HepG2 (cell line): ENCODE data around the gene SLC22A14. TPM values are rescaled to one million over a fixed set of nuclear protein-coding genes. Genes with fewer than 3 reads are reported as not detected.

Experiments
- CBX1 ChIP-seq: IDR thresholded peaks from one replicate; pipeline ENCODE4 v1.6.1; 2016; ENCODE audit warnings: antibody characterized with exemption, low read depth
- FOSL1 ChIP-seq: sonication (generic); formaldehyde crosslinking; IDR thresholded peaks from 2 replicates; pipeline ENCODE4 v1.9.0; 2021; ENCODE audit warnings: missing genetic modification reagents, borderline replicate concordance
- HOXA9 ChIP-seq: sonication (generic); formaldehyde crosslinking; IDR thresholded peaks from 2 replicates; pipeline ENCODE4 v1.8.1; 2022; ENCODE audit warnings: missing genetic modification reagents, mild to moderate bottlenecking, moderate library complexity, borderline replicate concordance
- NFKBIZ ChIP-seq: IDR thresholded peaks from 2 replicates; pipeline ENCODE4 v1.6.1; 2018; ENCODE audit warnings: missing genetic modification reagents, missing compliant biosample characterization
- NFYC ChIP-seq: IDR thresholded peaks from 2 replicates; pipeline ENCODE4 v1.6.1; 2016; ENCODE audit warnings: missing genetic modification reagents, missing compliant biosample characterization
- NR2C2 ChIP-seq: sonication (generic); formaldehyde crosslinking; IDR thresholded peaks from 2 replicates; pipeline ENCODE4 v1.4.0; 2020; ENCODE audit warnings: missing genetic modification reagents, mild to moderate bottlenecking, moderate library complexity, borderline replicate concordance
- POLR2G ChIP-seq: fragments of 200-400 bp; formaldehyde crosslinking; IDR thresholded peaks from 2 replicates; pipeline ENCODE4 v1.6.1; 2018; ENCODE audit warnings: mild to moderate bottlenecking, low read depth, low read length, moderate library complexity
- REST ChIP-seq, 2 experiments: IDR thresholded peaks; 2 replicates each; pipeline ENCODE4 v1.6.1; 2011 to 2012; ENCODE audit warnings: low read length in 2 of 2, borderline replicate concordance in 1 of 2, low read depth in 1 of 2, mild to moderate bottlenecking in 1 of 2, moderate library complexity in 1 of 2
- REXO4 ChIP-seq: sonication (generic); formaldehyde crosslinking; IDR thresholded peaks from 2 replicates; pipeline ENCODE4 v1.8.0; 2022; ENCODE audit warnings: missing genetic modification reagents, mild to moderate bottlenecking, borderline replicate concordance
- U2AF2 ChIP-seq: fragments of 200-400 bp; formaldehyde crosslinking; IDR thresholded peaks from 2 replicates; pipeline ENCODE4 v1.6.1; 2017; ENCODE audit warnings: low read depth, mild to moderate bottlenecking, low read length
- ZNF253 ChIP-seq: sonication (generic); formaldehyde crosslinking; IDR thresholded peaks from 2 replicates; pipeline ENCODE4 v1.8.0; 2022; ENCODE audit warnings: mild to moderate bottlenecking, missing genetic modification reagents, borderline replicate concordance
- ZNF292 ChIP-seq: sonication (generic); formaldehyde crosslinking; IDR thresholded peaks from 2 replicates; pipeline ENCODE4 v1.8.1; 2022; ENCODE audit warnings: mild to moderate bottlenecking, low read depth, missing genetic modification reagents, borderline replicate concordance
- ZNF343 ChIP-seq: sonication (generic); formaldehyde crosslinking; IDR thresholded peaks from 2 replicates; pipeline ENCODE4 v1.4.0; 2020; ENCODE audit warnings: mild to moderate bottlenecking, missing genetic modification reagents
- ZNF503 ChIP-seq: sonication (generic); formaldehyde crosslinking; IDR thresholded peaks from 2 replicates; pipeline ENCODE4 v1.4.0; 2020; ENCODE audit warnings: missing genetic modification reagents
- ZNF616 ChIP-seq: sonication (generic); formaldehyde crosslinking; IDR thresholded peaks from 2 replicates; pipeline ENCODE4 v1.5.0; 2020; ENCODE audit warnings: low read depth, mild to moderate bottlenecking, missing genetic modification reagents
- ZNF678 ChIP-seq: sonication (generic); formaldehyde crosslinking; IDR thresholded peaks from 2 replicates; pipeline ENCODE4 v1.4.0; 2020; ENCODE audit warnings: mild to moderate bottlenecking, missing genetic modification reagents
- ZNF816 ChIP-seq: sonication (generic); formaldehyde crosslinking; IDR thresholded peaks from 2 replicates; pipeline ENCODE4 v1.8.0; 2022; ENCODE audit warnings: missing genetic modification reagents, mild to moderate bottlenecking, borderline replicate concordance
- polyA plus RNA-seq, 8 experiments: library from polyadenylated mRNA; depleted of rRNA in 3 of 8; stranded (reverse) in 7 of 8; unstranded in 1 of 8; fragments of >200 nt; fragmentation: Illumina TruSeq in 4 of 8; extraction: Trizol in 4 of 8; gene quantifications; 2 replicates each; pipeline versions ENCODE4 v1.2.1 to v1.2.3, GENCODE V29; 2011 to 2016; ENCODE audit warnings: low read depth in 4 of 8, missing spikeins in 1 of 8, mixed read lengths in 1 of 8; ENCODE audit not compliant: insufficient read depth in 1 of 8
- total RNA-seq, 5 experiments: library from RNA; depleted of rRNA; stranded (reverse); fragments of >200 nt; fragmentation: Illumina TruSeq; extraction: Trizol; gene quantifications; 2 replicates each; pipeline ENCODE4 v1.2.3, GENCODE V29; 2016; ENCODE audit warnings: low read depth in 1 of 5

SLC22A14 gene
- total and polyA plus RNA-seq, 2 of the 13 experiments (the other 11 are each of a cell fraction or from before 2014, with no cell fraction given) = 0.03 TPM; not detected in 1

- no peak; a peak in 1 of 4 replicates for TF ChIP-seq REST (IDR thresholded peaks at IDR 0.05; ENCODE audit: borderline replicate concordance in 1 of 2, low read depth in 1 of 2, low read length in 2 of 2)
- no peak for TF ChIP-seq ZNF292 (CRISPR knock-in tag)
- peak; percentile 60; the same call in 1 of the 2 replicates for TF ChIP-seq ZNF343
- TF ChIP-seq POLR2G = peak; percentile 79
- TF ChIP-seq HOXA9 (CRISPR knock-in tag) = peak; percentile 77
- TF ChIP-seq REXO4 (CRISPR knock-in tag) = 0 out of 2 replicates have a peak, but pooled peaks have one; percentile 11
- TF ChIP-seq CBX1 = peak; percentile 42
- 0 out of 2 replicates have a peak, but pooled peaks have one; percentile 77 for TF ChIP-seq U2AF2
- peak; percentile 71; the same call in 1 of the 2 replicates for TF ChIP-seq ZNF503 (CRISPR knock-in tag)
- TF ChIP-seq FOSL1 = no peak
- 0 out of 2 replicates have a peak, but pooled peaks have one; percentile 64 for TF ChIP-seq NFKBIZ (CRISPR knock-in tag)
- TF ChIP-seq NFYC (CRISPR knock-in tag) = no peak; the same call in 1 of the 2 replicates
- peak; percentile 84; the same call in 1 of the 2 replicates for TF ChIP-seq ZNF816 (CRISPR knock-in tag)
- TF ChIP-seq ZNF616 = peak; percentile 87
- TF ChIP-seq NR2C2 = peak; percentile 62; the same call in 1 of the 2 replicates
- TF ChIP-seq ZNF253 = no peak
- TF ChIP-seq ZNF678 (CRISPR knock-in tag) = peak; percentile 61
Measured at GRCh38 chr3:38346587-38347410, 64.7 kb downstream of the SLC22A14 start, which contains the start of gene XYLB (continued).
